Activated T-cell treated with anti-CD3 and anti-CD28 coated beads, Interleukin-2, amount 50 U/mL, for 24 hours (primary cell): Measurements from ENCODE around the gene BAIAP2L1.

Experiments used
- DNase-seq: peaks from one replicate; pipeline ENCODE4 v3.0.0-alpha.2; 2020
- H3K27ac Mint-ChIP-seq: 2 replicates; pipeline ENCODE4 v1.8.0; 2020; ENCODE audit warnings: mild to moderate bottlenecking, mixed read lengths
- H3K27me3 Mint-ChIP-seq: 2 replicates; pipeline ENCODE4 v1.8.0; 2020; ENCODE audit warnings: mixed read lengths
- H3K36me3 Mint-ChIP-seq: 2 replicates; pipeline ENCODE4 v1.8.0; 2020; ENCODE audit warnings: low read depth, mixed read lengths
- H3K4me1 Mint-ChIP-seq: 2 replicates; pipeline ENCODE4 v1.8.0; 2020; ENCODE audit warnings: low read depth, mixed read lengths
- H3K4me3 Mint-ChIP-seq: 2 replicates; pipeline ENCODE4 v1.8.0; 2020; ENCODE audit warnings: mild to moderate bottlenecking, moderate library complexity, mixed read lengths
- H3K9me3 Mint-ChIP-seq: 2 replicates; pipeline ENCODE4 v1.8.0; 2020; ENCODE audit warnings: mixed read lengths

Gene BAIAP2L1

GRCh38 chr7:98305951-98306535 lies 94.8 kb downstream of the BAIAP2L1 start:
- H3K27me3 Mint-ChIP-seq: no peaks in the 10 kb centered on the region

GRCh38 chr7:98303906-98304305 lies 97.0 kb downstream of the BAIAP2L1 start:
- Mint-ChIP-seq H3K9me3 (no peaks in the 10 kb centered on the region), H3K27ac (no peak overlapping the region), H3K27me3 (no peaks in the 10 kb centered on the region), H3K36me3 (peaks cover 1% of the 10 kb centered on the region), H3K4me3 (no peak overlapping the region), H3K4me1 (no peaks in the 10 kb centered on the region)
- no peak for DNase-seq

More at GRCh38 chr7:98305951-98306535, 94.8 kb downstream of the BAIAP2L1 start:
- no peaks in the 10 kb centered on the region for H3K4me1 Mint-ChIP-seq
- H3K9me3 Mint-ChIP-seq: no peaks in the 10 kb centered on the region
- H3K36me3 Mint-ChIP-seq: peaks cover 1% of the 10 kb centered on the region
- H3K4me3 Mint-ChIP-seq: no peak overlapping the region
- no peak for DNase-seq
- no peak overlapping the region for H3K27ac Mint-ChIP-seq

GRCh38 chr7:98303176-98303865 lies 97.6 kb downstream of the BAIAP2L1 start:
- Mint-ChIP-seq H3K4me3 (no peak overlapping the region), H3K27ac (no peak overlapping the region), H3K36me3 (peaks cover 1% of the 10 kb centered on the region), H3K4me1 (no peaks in the 10 kb centered on the region), H3K9me3 (no peaks in the 10 kb centered on the region), H3K27me3 (no peaks in the 10 kb centered on the region)
- no peak for DNase-seq

GRCh38 chr7:98301693-98302470 lies 99.0 kb downstream of the BAIAP2L1 start:
- H3K27ac Mint-ChIP-seq: no peak overlapping the region
- H3K36me3 Mint-ChIP-seq: no peaks in the 10 kb centered on the region
- no peaks in the 10 kb centered on the region for H3K27me3 Mint-ChIP-seq
- no peak overlapping the region for H3K4me3 Mint-ChIP-seq
- no peaks in the 10 kb centered on the region for H3K4me1 Mint-ChIP-seq
- H3K9me3 Mint-ChIP-seq: no peaks in the 10 kb centered on the region
- no peak for DNase-seq

GRCh38 chr7:98300595-98301372 lies 100.1 kb downstream of the BAIAP2L1 start:
- DNase-seq: no peak
- Mint-ChIP-seq H3K36me3 (no peaks in the 10 kb centered on the region), H3K27ac (no peak overlapping the region), H3K4me1 (no peaks in the 10 kb centered on the region), H3K9me3 (no peaks in the 10 kb centered on the region), H3K27me3 (no peaks in the 10 kb centered on the region), H3K4me3 (no peak overlapping the region)

GRCh38 chr7:98297626-98298286 lies 103.1 kb downstream of the BAIAP2L1 start:
- Mint-ChIP-seq H3K4me3 (no peak overlapping the region), H3K27me3 (no peaks in the 10 kb centered on the region), H3K4me1 (no peaks in the 10 kb centered on the region), H3K36me3 (peaks cover 17% of the 10 kb centered on the region), H3K27ac (no peak overlapping the region), H3K9me3 (no peaks in the 10 kb centered on the region)
- DNase-seq: no peak

- no peaks in the 10 kb centered on the region for H3K9me3 Mint-ChIP-seq
- no peaks in the 10 kb centered on the region for H3K4me1 Mint-ChIP-seq
- DNase-seq: no peak
- H3K27ac Mint-ChIP-seq: no peak overlapping the region
- no peak overlapping the region for H3K4me3 Mint-ChIP-seq
- H3K36me3 Mint-ChIP-seq: peaks cover 26% of the 10 kb centered on the region
- no peaks in the 10 kb centered on the region for H3K27me3 Mint-ChIP-seq
These were observed 104.1 kb downstream of the BAIAP2L1 start for GRCh38 chr7:98296833-98297232.

GRCh38 chr7:98295467-98296192 lies 105.3 kb downstream of the BAIAP2L1 start:
- Mint-ChIP-seq H3K4me3 (no peak overlapping the region), H3K36me3 (peaks cover 34% of the 10 kb centered on the region), H3K27me3 (no peaks in the 10 kb centered on the region), H3K9me3 (no peaks in the 10 kb centered on the region), H3K27ac (no peak overlapping the region), H3K4me1 (no peaks in the 10 kb centered on the region)
- DNase-seq: no peak

- no peaks in the 10 kb centered on the region for H3K27me3 Mint-ChIP-seq
- H3K27ac Mint-ChIP-seq: no peak overlapping the region
- H3K36me3 Mint-ChIP-seq: peaks cover 34% of the 10 kb centered on the region
- no peaks in the 10 kb centered on the region for H3K4me1 Mint-ChIP-seq
- H3K9me3 Mint-ChIP-seq: no peaks in the 10 kb centered on the region
- no peak for DNase-seq
- no peak overlapping the region for H3K4me3 Mint-ChIP-seq
These were observed 106.0 kb downstream of the BAIAP2L1 start for GRCh38 chr7:98294798-98295382.

GRCh38 chr7:98294326-98294725 lies 106.6 kb downstream of the BAIAP2L1 start:
- Mint-ChIP-seq H3K4me1 (no peaks in the 10 kb centered on the region), H3K9me3 (no peaks in the 10 kb centered on the region), H3K27me3 (no peaks in the 10 kb centered on the region), H3K27ac (no peak overlapping the region), H3K4me3 (no peak overlapping the region), H3K36me3 (peaks cover 38% of the 10 kb centered on the region)
- DNase-seq: no peak

- H3K4me1 Mint-ChIP-seq: no peaks in the 10 kb centered on the region
- peaks cover 38% of the 10 kb centered on the region for H3K36me3 Mint-ChIP-seq
- H3K27me3 Mint-ChIP-seq: no peaks in the 10 kb centered on the region
- no peak overlapping the region for H3K27ac Mint-ChIP-seq
- H3K9me3 Mint-ChIP-seq: no peaks in the 10 kb centered on the region
- DNase-seq: no peak
- no peak overlapping the region for H3K4me3 Mint-ChIP-seq
These were observed 107.1 kb downstream of the BAIAP2L1 start for GRCh38 chr7:98293746-98294145.

GRCh38 chr7:98293265-98293664 lies 107.6 kb downstream of the BAIAP2L1 start:
- Mint-ChIP-seq H3K36me3 (peaks cover 40% of the 10 kb centered on the region), H3K27me3 (no peaks in the 10 kb centered on the region), H3K9me3 (no peaks in the 10 kb centered on the region), H3K4me3 (no peak overlapping the region), H3K27ac (no peak overlapping the region), H3K4me1 (no peaks in the 10 kb centered on the region)
- no peak for DNase-seq

GRCh38 chr7:98291717-98292116 lies 109.2 kb downstream of the BAIAP2L1 start:
- Mint-ChIP-seq H3K27me3 (no peaks in the 10 kb centered on the region), H3K4me1 (no peaks in the 10 kb centered on the region), H3K9me3 (no peaks in the 10 kb centered on the region), H3K27ac (no peak overlapping the region), H3K4me3 (no peak overlapping the region), H3K36me3 (peaks cover 40% of the 10 kb centered on the region)
- DNase-seq: no peak
